HepG2 (cell line): ENCODE data around the gene TPGS1.
A peak's percentile ranks its signal among the peaks of the same experiment; 100 is the strongest.

Experiments used
- SIN3B ChIP-seq: fragments of 150-350 bp; IDR thresholded peaks from 2 replicates; pipeline ENCODE4 v1.6.1; 2014; ENCODE audit warnings: low read length
- ZNF318 ChIP-seq: sonication (generic); formaldehyde crosslinking; IDR thresholded peaks from 2 replicates; pipeline ENCODE4 v1.4.0; 2020; ENCODE audit warnings: mild to moderate bottlenecking, missing genetic modification reagents

GRCh38 chr19:480016-480855 is 27.1 kb upstream of the TPGS1 start:
- TF ChIP-seq ZNF318 (CRISPR knock-in tag) (0 out of 2 replicates have a peak, but pooled peaks have one; percentile 45), SIN3B (no peak)
